H1 (cell line): ENCODE measurements around the gene NKD2. TPM values are rescaled to one million over a fixed set of nuclear protein-coding genes. Genes with fewer than 3 reads are reported as not detected.

Experiments
- CTCF ChIA-PET: fragments of 300-600 bp; sonication (Branson Sonifier 250); formaldehyde crosslinking; loops from one replicate; lab custom pipeline; 2021; ENCODE audit not compliant: partially characterized antibody; lab: Charles Lee
- POLR2A ChIA-PET: fragments of 300-600 bp; sonication (Branson Sonifier 250); formaldehyde crosslinking; loops from one replicate; lab custom pipeline; 2021; ENCODE audit warnings: inconsistent platforms; ENCODE audit not compliant: partially characterized antibody; lab: Charles Lee
- DNase-seq, 2 experiments: peaks; one replicate each; pipeline versions ENCODE4 v3.0.0 to v3.0.0-alpha.2; 2010 to 2022; ENCODE audit warnings: low spot score in 2 of 2, low read depth in 1 of 2, mixed read lengths in 1 of 2
- FAIRE-seq: peaks from 2 replicates; lab custom pipeline; 2011; peaks lifted over from hg19 to GRCh38; lab: Jason Lieb, UNC
- H2AFZ ChIP-seq: 2 replicates; pipeline ENCODE4 v1.8.1; 2012; ENCODE audit warnings: low read length, inconsistent platforms
- H2AK5ac ChIP-seq: 2 replicates; pipeline ENCODE4 v1.6.1; 2013; ENCODE audit warnings: low read depth, low read length
- H2BK120ac ChIP-seq: replicated peaks from 2 replicates; pipeline ENCODE3; 2013; ENCODE audit warnings: low read depth, low read length, inconsistent platforms
- H2BK12ac ChIP-seq: 2 replicates; pipeline ENCODE4 v1.6.1; 2013; ENCODE audit warnings: low read depth, low read length
- H2BK15ac ChIP-seq: 2 replicates; pipeline ENCODE4 v1.6.1; 2013; ENCODE audit warnings: low read length
- H2BK20ac ChIP-seq: 2 replicates; pipeline ENCODE4 v1.6.1; 2013; ENCODE audit warnings: low read length
- H2BK5ac ChIP-seq: 2 replicates; pipeline ENCODE4 v1.6.1; 2013; ENCODE audit warnings: low read depth, low read length
- H3K14ac ChIP-seq: 2 replicates; pipeline ENCODE4 v1.6.1; 2013; ENCODE audit warnings: inconsistent platforms; ENCODE audit not compliant: insufficient read length
- H3K18ac ChIP-seq: 2 replicates; pipeline ENCODE4 v1.6.1; 2013; ENCODE audit warnings: low read length; ENCODE audit errors: extremely low read depth
- H3K23ac ChIP-seq: 2 replicates; pipeline ENCODE4 v1.6.1; 2013; ENCODE audit warnings: inconsistent platforms; ENCODE audit not compliant: insufficient read length
- H3K23me2 ChIP-seq: 2 replicates; pipeline ENCODE4 v1.6.1; 2013; ENCODE audit warnings: low read depth, low read length
- H3K27ac ChIP-seq: 2 replicates; pipeline ENCODE4 v1.6.1; 2011; ENCODE audit warnings: low read depth, low read length, inconsistent platforms
- H3K27me3 ChIP-seq, 4 experiments: replicated peaks in 1 of 4; 1 replicate in 1 of 4; 2 replicates in 3 of 4; pipeline versions ENCODE4 v1.6.1 to v1.8.1; 2011 to 2013; ENCODE audit warnings: low read length in 3 of 4, mild to moderate bottlenecking in 3 of 4, inconsistent platforms in 2 of 4, mixed read lengths in 2 of 4, moderate library complexity in 1 of 4; ENCODE audit not compliant: control insufficient read depth in 3 of 4, insufficient read depth in 3 of 4; ENCODE audit errors: extremely low read depth in 1 of 4
- H3K36me3 ChIP-seq, 4 experiments: 2 replicates each; pipeline versions ENCODE4 v1.6.1 to v1.8.1; 2011 to 2013; ENCODE audit warnings: mild to moderate bottlenecking in 4 of 4, low read length in 3 of 4, moderate library complexity in 2 of 4, control low read depth in 1 of 4, inconsistent platforms in 1 of 4; ENCODE audit not compliant: insufficient read depth in 4 of 4, control insufficient read depth in 2 of 4
- H3K4ac ChIP-seq: replicated peaks from 2 replicates; pipeline ENCODE3; 2013; ENCODE audit warnings: low read length, low read depth, mixed read lengths, inconsistent platforms; ENCODE audit not compliant: insufficient read length
- H3K4me1 ChIP-seq, 4 experiments: replicated peaks in 1 of 4; 1 replicate in 1 of 4; 2 replicates in 3 of 4; pipeline versions ENCODE4 v1.6.1 to v1.8.1; 2011 to 2013; ENCODE audit warnings: low read length in 3 of 4, inconsistent platforms in 2 of 4, mixed read lengths in 1 of 4; ENCODE audit not compliant: insufficient read depth in 4 of 4, control insufficient read depth in 3 of 4
- H3K4me2 ChIP-seq, 2 experiments: 2 replicates each; pipeline versions ENCODE4 v1.6.1 to v1.8.1; 2011 to 2013; ENCODE audit warnings: low read depth in 2 of 2, low read length in 2 of 2, control low read depth in 1 of 2, inconsistent platforms in 1 of 2, mild to moderate bottlenecking in 1 of 2; ENCODE audit not compliant: insufficient read depth in 1 of 2
- H3K4me3 ChIP-seq, 4 experiments: fragments of 200-600, 300-600 bp in 1 of 4; sonication (generic), shearing (Covaris generic), sonication (Bioruptor Twin) in 1 of 4; 2 replicates each; pipeline versions ENCODE4 v1.5.1 to v1.8.1; 2011 to 2016; ENCODE audit warnings: low read length in 4 of 4, low read depth in 3 of 4, control low read depth in 2 of 4, inconsistent platforms in 2 of 4, mild to moderate bottlenecking in 2 of 4, mixed read lengths in 1 of 4, moderate library complexity in 1 of 4; ENCODE audit not compliant: insufficient read depth in 2 of 4; ENCODE audit errors: extremely low read depth in 1 of 4
- H3K56ac ChIP-seq: replicated peaks from 2 replicates; pipeline ENCODE3; 2013; ENCODE audit warnings: low read depth, mild to moderate bottlenecking, mixed read lengths, low read length, inconsistent platforms; ENCODE audit not compliant: insufficient read length
- H3K79me1 ChIP-seq: 2 replicates; pipeline ENCODE4 v1.6.1; 2013; ENCODE audit warnings: low read depth, low read length, control low read depth
- H3K79me2 ChIP-seq, 2 experiments: 2 replicates each; pipeline versions ENCODE4 v1.6.1 to v1.8.1; 2012 to 2013; ENCODE audit warnings: low read length in 2 of 2, mild to moderate bottlenecking in 2 of 2, inconsistent platforms in 1 of 2; ENCODE audit not compliant: insufficient read depth in 2 of 2, control insufficient read depth in 1 of 2
- H3K9ac ChIP-seq, 4 experiments: replicated peaks in 1 of 4; 1 replicate in 1 of 4; 2 replicates in 3 of 4; pipeline versions ENCODE4 v1.6.1 to v1.8.1; 2011 to 2013; ENCODE audit warnings: low read depth in 3 of 4, low read length in 3 of 4, control low read depth in 2 of 4, mild to moderate bottlenecking in 2 of 4, moderate library complexity in 2 of 4, inconsistent platforms in 1 of 4; ENCODE audit errors: extremely low read depth in 1 of 4
- H3K9me3 ChIP-seq, 2 experiments: 2 replicates each; pipeline versions ENCODE4 v1.6.1 to v1.8.1; 2012 to 2013; ENCODE audit warnings: mild to moderate bottlenecking in 2 of 2, moderate library complexity in 2 of 2, control low read depth in 1 of 2, inconsistent platforms in 1 of 2, low read depth in 1 of 2, low read length in 1 of 2, mixed read lengths in 1 of 2; ENCODE audit not compliant: insufficient read depth in 2 of 2
- H4K20me1 ChIP-seq, 2 experiments: replicated peaks in 1 of 2; 2 replicates each; pipeline versions ENCODE3 to v1.8.1; 2011 to 2013; ENCODE audit warnings: inconsistent platforms in 2 of 2, low read length in 2 of 2, mild to moderate bottlenecking in 1 of 2; ENCODE audit not compliant: insufficient read depth in 2 of 2, control insufficient read depth in 1 of 2
- H4K5ac ChIP-seq: 2 replicates; pipeline ENCODE4 v1.6.1; 2013; ENCODE audit warnings: low read length, low read depth, mixed read lengths, inconsistent platforms; ENCODE audit not compliant: insufficient read length
- H4K8ac ChIP-seq: 2 replicates; pipeline ENCODE4 v1.8.0; 2013; ENCODE audit warnings: mild to moderate bottlenecking, moderate library complexity, low read length, inconsistent platforms; ENCODE audit not compliant: insufficient read depth; ENCODE audit errors: extremely low read depth
- H4K91ac ChIP-seq: replicated peaks from 2 replicates; pipeline ENCODE3; 2013; ENCODE audit warnings: low read length, mixed read lengths, inconsistent platforms; ENCODE audit not compliant: insufficient read length
- ASH2L ChIP-seq: fragments of 200-600, 300-600 bp; sonication (generic); IDR thresholded peaks from one replicate; pipeline ENCODE4 v1.7.1; 2017; ENCODE audit warnings: low read length
- CBX5 ChIP-seq: fragments of 300-800, 300-1000 bp; sonication (generic); IDR thresholded peaks from 2 replicates; pipeline ENCODE4 v1.7.1; 2016; ENCODE audit warnings: antibody characterized with exemption, low read length, low read depth
- CHD2 ChIP-seq: IDR thresholded peaks from 2 replicates; pipeline ENCODE4 v1.6.1; 2012; ENCODE audit warnings: low read length, improper control_type of control experiment
- GABPA ChIP-seq: IDR thresholded peaks from 2 replicates; pipeline ENCODE4 v1.6.1; 2011; ENCODE audit warnings: mild to moderate bottlenecking, low read length, moderate library complexity, borderline replicate concordance; ENCODE audit not compliant: insufficient read depth
- HDAC2 ChIP-seq, 2 experiments: fragments of 300-600 bp in 1 of 2; sonication (generic) in 1 of 2; IDR thresholded peaks; 2 replicates each; pipeline ENCODE4 v1.6.1; 2011 to 2012; ENCODE audit warnings: low read depth in 2 of 2, low read length in 2 of 2, mild to moderate bottlenecking in 2 of 2, moderate library complexity in 2 of 2, borderline replicate concordance in 1 of 2, inconsistent platforms in 1 of 2
- MAFK ChIP-seq: IDR thresholded peaks from 2 replicates; pipeline ENCODE4 v1.6.1; 2012; ENCODE audit warnings: low read depth, mild to moderate bottlenecking, improper control_type of control experiment, low read length
- POU5F1 ChIP-seq: IDR thresholded peaks from 2 replicates; pipeline ENCODE4 v1.6.1; 2011; ENCODE audit warnings: low read depth, mild to moderate bottlenecking, low read length, moderate library complexity
- SIN3A ChIP-seq, 2 experiments: IDR thresholded peaks in 1 of 2; conservative IDR thresholded peaks in 1 of 2; 2 replicates each; pipeline ENCODE4 v1.6.1; 2011 to 2012; ENCODE audit warnings: low read length in 2 of 2, improper control_type of control experiment in 1 of 2, low read depth in 1 of 2, mild to moderate bottlenecking in 1 of 2
- TAF1 ChIP-seq: IDR thresholded peaks from 2 replicates; pipeline ENCODE4 v1.6.1; 2011; ENCODE audit warnings: mild to moderate bottlenecking, low read depth, low read length
- ZNF274 ChIP-seq: IDR thresholded peaks from 2 replicates; pipeline ENCODE4 v1.7.0; 2012; ENCODE audit warnings: low read length, borderline replicate concordance; ENCODE audit errors: extremely low read depth
- WGBS, 2 experiments: shearing (Covaris generic) in 1 of 2; methylation state at CpG; one replicate each; pipeline versions ENCODE4 v1.1.6 to v1.1.7; 2013 to 2015; ENCODE audit warnings: low lambda C conversion rate in 2 of 2, mixed read lengths in 2 of 2, inconsistent platforms in 1 of 2, low coverage in 1 of 2, missing lambda C conversion rate in 1 of 2; ENCODE audit not compliant: insufficient replicate concordance in 2 of 2, insufficient coverage in 1 of 2, insufficient read length in 1 of 2; ENCODE audit errors: extremely low coverage in 1 of 2, missing lambda C conversion rate in 1 of 2; 5-methylcytosine and 5-hydroxymethylcytosine counted together
- polyA plus RNA-seq, 7 experiments: library from polyadenylated mRNA; depleted of rRNA in 3 of 7; stranded (reverse) in 5 of 7; unstranded in 2 of 7; fragments of >200 nt in 5 of 7; fragments of 200-250 nt in 2 of 7; gene quantifications; 1 replicate in 5 of 7; 2 replicates in 1 of 7; 4 replicates in 1 of 7; pipeline versions ENCODE4 v1.2.1 to v1.2.3, GENCODE V29; 2011 to 2013; ENCODE audit warnings: missing spikeins in 2 of 7, mixed read lengths in 2 of 7
- total RNA-seq: library from RNA; stranded (reverse); fragmentation: NEBNext Ultra II Directional; extraction: Animal tissue kit (Norgen Biotek cat#: 25700); gene quantifications from 2 replicates; pipeline ENCODE4 v1.2.1, GENCODE V29; 2021

Gene NKD2
- total and polyA plus RNA-seq, 2 of the 8 experiments (the other 6 are each of a cell fraction or from before 2014, with no cell fraction given) = 5.5 to 7.9 TPM

DNA sequence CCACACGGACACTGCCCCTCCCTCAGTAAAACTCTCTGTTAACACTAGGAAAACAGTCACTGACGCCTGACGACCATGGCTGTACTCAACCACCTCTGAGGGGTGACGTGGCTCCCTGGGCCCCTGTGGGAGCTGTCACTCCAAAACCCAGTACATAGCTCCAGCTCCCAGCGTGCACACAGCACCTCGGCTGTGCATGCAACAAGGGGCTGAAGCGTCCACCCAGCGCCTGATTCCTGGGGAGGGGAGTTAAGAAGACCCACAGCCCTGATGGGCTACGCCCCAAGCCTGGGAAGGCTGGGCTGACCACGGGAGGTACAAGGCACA is 66.9 kb downstream of the NKD2 start:
- Histone ChIP-seq H2AFZ (no peak overlapping the region), H3K79me2 (no peaks in the 10 kb centered on the region), H2BK20ac (no peak overlapping the region), H3K14ac (no peak overlapping the region), H2BK12ac (no peak overlapping the region), H2BK5ac (no peak overlapping the region), H3K27me3 (no peaks in the 10 kb centered on the region), H3K23me2 (no peaks in the 10 kb centered on the region), H3K9ac (no peak overlapping the region), H2BK120ac (no peak overlapping the region), H3K4me2 (no peak overlapping the region), H2BK15ac (no peak overlapping the region), H3K9me3 (no peaks in the 10 kb centered on the region), H3K4me3 (no peak overlapping the region), H3K4ac (no peak overlapping the region), H3K18ac (no peak overlapping the region), H3K36me3 (peaks cover 3 to 50% (median 14%) of the 10 kb centered on the region in 4 experiments; a peak in 5 of 8 replicates), H4K8ac (no peak overlapping the region; the same call in 1 of the 2 replicates), H4K91ac (no peak overlapping the region), H3K4me1 (no peaks in the 10 kb centered on the region), H4K20me1 (peaks cover 0 to 8% of the 10 kb centered on the region in 2 experiments), H3K56ac (no peak overlapping the region), H4K5ac (no peak overlapping the region), H3K79me1 (no peaks in the 10 kb centered on the region), H3K27ac (no peak overlapping the region), H2AK5ac (no peak overlapping the region), H3K23ac (no peak overlapping the region)
- FAIRE-seq (no peak), DNase-seq (no peak)
- 87% methylated on average over 10 of the region's 10 CpGs; no CpG with 5 or more reads in 1 of the 2 experiments for WGBS, 2 experiments
- POLR2A ChIA-PET = no interaction called here
- TF ChIP-seq ASH2L (no peak), MAFK (no peak), HDAC2 (IDR thresholded peaks at IDR 0.05; ENCODE audit: borderline replicate concordance in 1 of 2, low read depth in 2 of 2, low read length in 2 of 2) (no peak), GABPA (no peak), CBX5 (no peak), TAF1 (no peak), POU5F1 (no peak), SIN3A (conservative IDR thresholded peaks at IDR 0.05 in 1 of 2, IDR thresholded peaks at IDR 0.05 in 1 of 2; ENCODE audit: low read depth in 1 of 2, low read length in 2 of 2) (no peak), CHD2 (no peak), ZNF274 (no peak)
- CTCF ChIA-PET = interaction anchor here (1.2 kb wide), 1 partner anchor 92 kb away, joined by 3 read pairs; no protein-coding TSS in a partner anchor
